ENCODE results near the gene R3HDM4. TPM values are rescaled to one million over a fixed set of nuclear protein-coding genes. Genes with fewer than 3 reads are reported as not detected.
"Not testable (repeated sequence)": the region's sequence is repeated elsewhere in the genome, so short reads cannot be mapped to it uniquely, and the experiment has no call there.

The R3HDM4 gene
- total and polyA plus RNA-seq, 2 donors (not counting 3 experiments of a cell fraction or from before 2014, with no cell fraction given) = 51.8 to 53.9 TPM

GRCh38 chr19:892243-892893 is 20.7 kb downstream of the R3HDM4 start:
- Histone ChIP-seq H2AFZ (ENCODE audit: low read depth, low read length) (no peak overlapping the region), H3K79me2 (ENCODE audit: control insufficient read depth, insufficient read depth, low read length) (peaks cover 5% of the 10 kb centered on the region)
- POLR2A ChIA-PET = no interaction called here

GRCh38 chr19:891421-892200 is 21.4 kb downstream of the R3HDM4 start:
- dilution Hi-C loops (cut with MboI; ENCODE audit: extremely low pct_ligation_motif_present, low sequenced_read_pairs); CTCF ChIA-PET; H3K4me1 ChIP-seq (ENCODE audit: control insufficient read depth, extremely low read depth, insufficient read depth, low read length); BruUV-seq (replicated peaks); H4K20me1 ChIP-seq (replicated peaks; ENCODE audit: control insufficient read depth, extremely low read depth, insufficient read depth, low read length); H3K79me2 ChIP-seq (ENCODE audit: control insufficient read depth, insufficient read depth, low read length); DNase-seq (ENCODE audit: low read depth, low spot score); FAIRE-seq; H3K9me3 ChIP-seq (replicated peaks; ENCODE audit: control insufficient read depth, insufficient read depth, low read length); POLR2A ChIA-PET; H3K9me1 ChIP-seq (replicated peaks; ENCODE audit: control insufficient read depth, extremely low read depth, insufficient read depth, low read length); H3K27me3 ChIP-seq (ENCODE audit: control insufficient read depth in 2 of 2, insufficient read depth in 2 of 2, low read length in 2 of 2); H3K27ac ChIP-seq (ENCODE audit: insufficient read depth, low read depth, low read length); H3K9ac ChIP-seq (replicated peaks; ENCODE audit: extremely low read depth, insufficient read depth, low read length); H2AFZ ChIP-seq (ENCODE audit: low read depth, low read length): not testable (repeated sequence)
- intact Hi-C loops (cut with micrococcal nuclease) = loop anchor here (2.0 kb wide), 1 partner anchor 21 kb away; the partner anchor contains the start of gene R3HDM4
- Histone ChIP-seq H3K36me3 (ENCODE audit: control insufficient read depth in 2 of 2, extremely low read depth in 1 of 2, insufficient read depth in 2 of 2, low read length in 2 of 2) (peaks cover 5 to 17% of the 10 kb centered on the region in 2 experiments), H3K4me2 (ENCODE audit: insufficient read depth, low read length) (peak overlapping the region; percentile 41), H3K4me3 (replicated peaks in 1 of 3; ENCODE audit: insufficient read depth in 1 of 3, low read depth in 1 of 3, low read length in 3 of 3) (peak overlapping the region in 2 of 3 experiments; percentile 39 to 91)

More at GRCh38 chr19:892243-892893, 20.7 kb downstream of the R3HDM4 start:
- TF ChIP-seq JUN (IDR thresholded peaks at IDR 0.05; ENCODE audit: borderline replicate concordance, insufficient read depth, insufficient read length, low read depth) (no peak), CTCF (IDR thresholded peaks at IDR 0.05; ENCODE audit: extremely low read depth in 1 of 2, insufficient read depth in 1 of 2, low read depth in 1 of 2, low read length in 2 of 2) (no peak), MAX (IDR thresholded peaks at IDR 0.05; ENCODE audit: insufficient read depth, insufficient read length) (no peak)
- dilution Hi-C loops (cut with MboI; ENCODE audit: extremely low pct_ligation_motif_present, low sequenced_read_pairs) = no loop called here
- Histone ChIP-seq H3K4me3 (replicated peaks in 1 of 3; ENCODE audit: insufficient read depth in 1 of 3, low read depth in 1 of 3, low read length in 3 of 3) (peak overlapping the region; percentile 39 to 91 (median 66)), H3K36me3 (ENCODE audit: control insufficient read depth in 2 of 2, extremely low read depth in 1 of 2, insufficient read depth in 2 of 2, low read length in 2 of 2) (peaks cover 2 to 17% of the 10 kb centered on the region in 2 experiments), H3K9me1 (replicated peaks; ENCODE audit: control insufficient read depth, extremely low read depth, insufficient read depth, low read length) (no peaks in the 10 kb centered on the region), H4K20me1 (replicated peaks; ENCODE audit: control insufficient read depth, extremely low read depth, insufficient read depth, low read length) (no peaks in the 10 kb centered on the region), H3K4me2 (ENCODE audit: insufficient read depth, low read length) (peak overlapping the region; percentile 41), H3K27me3 (ENCODE audit: control insufficient read depth in 2 of 2, insufficient read depth in 2 of 2, low read length in 2 of 2) (no peaks in the 10 kb centered on the region), H3K27ac (ENCODE audit: insufficient read depth, low read depth, low read length) (no peak overlapping the region), H3K9ac (replicated peaks; ENCODE audit: extremely low read depth, insufficient read depth, low read length) (peak overlapping the region; percentile 43), H3K9me3 (replicated peaks; ENCODE audit: control insufficient read depth, insufficient read depth, low read length) (no peaks in the 10 kb centered on the region), H3K4me1 (ENCODE audit: control insufficient read depth, extremely low read depth, insufficient read depth, low read length) (no peaks in the 10 kb centered on the region)
- CTCF ChIA-PET = interaction anchor here (1.0 to 1.6 kb wide), 3 partner anchors 9 to 29 kb away, joined by 3 to 7 read pairs (median 5); no protein-coding TSS in a partner anchor
- no peak for DNase-seq (ENCODE audit: low read depth, low spot score)
- no peak for FAIRE-seq
- intact Hi-C loops (cut with micrococcal nuclease) = loop anchor here (2.0 kb wide), 1 partner anchor 20 kb away; the partner anchor contains the start of gene R3HDM4
- BruUV-seq (replicated peaks) = no TSS peak

Data from endothelial cell of umbilical vein (primary cell).